Activated CD8-positive, alpha-beta memory T cell treated with anti-CD3 and anti-CD28 coated beads, Interleukin-2, amount 50 U/mL, for 48 hours (primary cell): ENCODE results near the gene FOXP3.
"Not testable (repeated sequence)": the region's sequence is repeated elsewhere in the genome, so short reads cannot be mapped to it uniquely, and the experiment has no call there.

Source experiments
- DNase-seq: peaks from one replicate; pipeline ENCODE4 v3.0.0-alpha.2; 2020

The FOXP3 gene

DNA sequence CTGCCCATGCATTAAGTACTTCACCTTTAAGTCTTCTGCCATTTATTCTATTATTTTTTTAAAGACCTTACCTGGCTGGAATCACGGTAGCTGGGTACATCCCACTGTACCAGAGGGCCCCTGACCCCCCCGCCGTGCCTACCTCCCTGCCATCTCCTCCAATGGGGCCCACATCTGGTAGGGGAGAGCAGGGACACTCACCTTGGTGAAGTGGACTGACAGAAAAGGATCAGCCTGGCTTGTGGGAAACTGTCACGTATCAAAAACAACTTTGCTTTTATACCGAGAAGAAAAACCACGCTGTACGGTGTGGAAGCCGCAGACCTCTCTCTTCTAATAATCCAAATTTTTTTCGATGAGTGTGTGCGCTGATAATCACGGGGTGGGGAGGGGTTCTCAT is at the start of gene FOXP3:
FOXP3 (minus strand) TSS at position 251 of the 400 bp plus-strand sequence. CDS start 6,205 bp downstream, outside the sequence.
- no peak for DNase-seq

DNA sequence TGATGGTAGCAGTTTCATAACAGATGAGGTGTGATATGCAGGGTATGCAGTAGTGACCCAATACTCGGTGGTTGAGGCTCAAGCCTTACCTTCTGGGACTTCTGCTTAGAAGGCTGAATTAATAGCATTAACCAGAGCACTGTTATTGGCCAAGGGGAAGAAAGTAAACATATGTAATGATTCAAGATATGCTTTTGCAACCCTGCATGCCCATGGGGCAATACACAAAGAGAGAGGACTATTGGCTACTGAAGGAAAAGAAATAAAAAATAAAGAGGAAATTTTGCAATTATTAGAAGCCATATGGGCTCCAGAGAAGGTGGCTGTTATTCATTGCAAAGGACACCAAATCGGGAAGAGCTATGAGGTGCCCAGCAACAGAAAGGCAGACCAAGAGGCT is 47.7 kb upstream of the FOXP3 start:
- DNase-seq: no peak

DNA sequence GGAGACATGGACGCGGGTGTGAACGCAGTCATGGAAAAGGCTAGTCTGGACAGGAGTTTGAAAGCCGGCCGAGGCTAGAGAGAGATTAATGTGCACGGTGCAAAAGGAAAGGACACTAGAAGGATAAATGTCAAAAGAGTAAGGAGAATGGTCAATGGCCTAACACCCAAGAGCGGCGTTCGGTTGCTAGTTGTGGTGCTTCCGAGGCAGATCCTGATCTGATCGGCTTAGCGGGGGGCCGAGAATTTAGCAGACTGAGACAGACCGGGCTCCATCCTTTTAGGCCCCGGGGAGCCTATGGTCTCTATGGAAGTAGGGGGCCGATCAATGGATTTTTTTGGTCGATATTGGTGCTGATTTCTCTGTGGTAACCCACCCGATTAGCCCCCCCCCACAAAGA is 45.9 kb upstream of the FOXP3 start:
- no peak for DNase-seq

DNA sequence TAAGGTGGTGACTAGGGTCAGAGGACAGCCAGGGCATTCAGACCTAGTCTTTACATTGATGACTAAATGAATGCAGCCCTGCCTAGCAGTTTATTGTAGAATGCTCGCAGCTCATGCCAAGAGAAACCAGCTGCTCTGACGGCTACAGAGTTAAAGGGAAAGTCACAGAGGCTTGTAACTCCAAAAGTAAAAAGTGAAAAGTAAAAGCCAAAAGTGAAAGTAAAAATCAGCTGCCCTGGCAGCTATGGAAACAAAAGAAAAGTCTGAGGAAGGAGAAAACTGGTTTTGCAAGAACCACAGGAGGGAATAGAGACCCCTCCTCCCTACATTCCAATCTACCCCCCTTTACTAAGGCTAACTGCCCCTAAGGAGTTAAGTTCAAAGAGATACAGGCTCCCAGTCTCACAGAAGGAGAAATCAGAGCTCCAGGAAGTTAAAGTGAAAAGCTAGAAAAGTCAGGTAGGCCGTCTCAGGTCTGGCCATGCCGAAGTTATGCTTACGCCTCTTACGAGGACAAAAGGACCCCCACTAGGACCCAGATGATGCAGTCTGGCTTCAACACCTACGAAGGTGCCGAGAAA is 45.0 kb upstream of the FOXP3 start:
- no peak for DNase-seq

DNA sequence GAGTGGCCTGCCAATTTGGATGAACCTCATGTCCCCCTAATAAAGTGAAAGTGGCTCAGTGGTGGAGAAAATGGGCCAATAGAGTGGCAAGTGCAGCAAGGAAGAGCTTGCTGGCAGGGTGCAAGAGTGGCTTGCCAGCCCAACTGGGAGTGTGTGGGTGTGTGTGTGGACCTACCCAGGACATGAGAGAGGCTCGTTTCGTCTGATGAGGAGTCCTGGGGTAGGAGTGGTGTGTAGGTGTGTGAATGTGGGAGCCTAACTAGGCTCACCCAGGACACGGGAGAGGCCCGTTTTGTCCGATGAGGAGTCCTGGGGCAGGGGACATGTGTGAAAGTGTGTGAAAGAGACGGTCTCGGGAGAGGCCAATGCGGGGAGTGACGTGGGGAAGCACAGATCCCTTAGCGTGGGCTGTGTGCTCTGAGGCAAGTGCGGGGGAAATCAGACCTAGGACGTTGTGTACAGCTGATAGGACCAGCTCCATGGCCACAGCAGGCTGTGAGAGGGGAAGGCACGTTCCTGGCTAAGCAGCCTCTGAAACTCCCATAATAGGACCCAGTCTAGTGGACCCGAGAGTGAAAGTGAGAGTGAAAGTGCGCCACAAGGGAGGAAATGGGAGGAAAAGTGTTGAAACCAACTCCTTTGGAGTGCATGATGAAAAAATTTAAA is 44.2 kb upstream of the FOXP3 start:
- DNase-seq: no peak

- DNase-seq: not testable (repeated sequence)
Observed at GRCh38 chrX:49307775-49308174, 43.3 kb upstream of the FOXP3 start.

GRCh38 chrX:49303346-49303745 is 38.8 kb upstream of the FOXP3 start, which contains the start of gene GAGE10:
GAGE10 (plus strand) TSS chrX:49303646; CDS start chrX:49304860, 1,214 bp downstream.
- no peak for DNase-seq

DNA sequence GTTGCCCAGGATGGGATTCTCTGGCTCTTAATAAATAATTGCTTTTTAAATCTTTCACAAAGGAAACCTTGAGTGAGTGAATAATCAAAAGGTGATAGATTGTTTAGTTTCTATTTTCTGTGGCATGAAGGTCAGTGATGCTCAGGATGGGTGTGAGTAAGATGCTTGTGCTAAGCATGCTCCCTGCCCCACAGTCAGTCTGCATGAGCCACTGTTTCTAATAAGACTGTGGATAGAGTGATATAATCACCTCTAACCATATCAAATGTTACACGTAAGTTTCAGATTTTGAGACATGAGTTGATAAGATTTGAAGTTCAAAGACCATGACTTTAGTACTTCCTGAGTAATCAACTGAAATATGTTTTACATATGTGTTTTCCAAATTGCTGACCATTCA is 36.2 kb upstream of the FOXP3 start:
- no peak for DNase-seq

DNA sequence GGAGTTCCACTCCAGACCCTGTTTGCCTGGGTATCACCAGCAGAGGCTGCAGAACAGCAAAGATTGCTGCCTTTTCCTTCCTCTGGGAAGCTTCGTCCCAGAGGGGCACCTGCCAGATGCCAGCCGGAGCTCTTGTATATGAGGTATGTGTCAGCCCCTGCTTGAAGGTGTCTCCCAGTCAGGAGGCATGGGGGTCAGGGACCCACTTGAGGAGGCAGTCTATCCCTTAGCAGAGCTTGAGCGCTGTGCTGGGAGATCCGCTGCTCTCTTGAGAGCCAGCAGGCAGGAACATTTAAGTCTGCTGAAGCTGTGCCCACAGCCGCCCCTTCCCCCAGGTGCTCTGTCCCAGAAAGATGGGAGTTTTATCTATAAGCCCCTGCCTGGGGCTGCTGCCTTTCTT is 34.8 kb upstream of the FOXP3 start:
- DNase-seq: not testable (repeated sequence)

- DNase-seq: no peak
Observed at GRCh38 chrX:49292400-49293362, 28.2 kb upstream of the FOXP3 start.

GRCh38 chrX:49291615-49292337 is 27.3 kb upstream of the FOXP3 start:
- peak; percentile 85 for DNase-seq

DNA sequence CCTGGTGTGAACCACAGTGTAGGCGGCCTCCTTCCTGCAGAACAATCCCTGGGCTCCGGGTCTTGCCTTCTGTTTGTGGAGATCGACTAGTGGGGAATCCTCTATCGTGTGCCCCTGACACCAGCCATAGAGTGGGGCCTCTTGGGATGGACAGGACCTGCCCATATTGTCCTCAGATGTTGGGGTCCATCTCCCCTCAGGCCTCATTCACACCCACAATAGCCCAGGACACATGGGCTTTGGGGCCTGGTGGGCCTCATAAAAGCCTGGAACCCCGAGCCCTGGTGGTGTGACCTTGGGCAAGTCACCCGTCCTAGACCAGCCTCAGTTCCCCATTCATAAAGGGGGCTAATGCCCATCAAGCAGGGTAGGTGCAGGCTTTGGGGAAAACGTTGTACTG is 25.7 kb upstream of the FOXP3 start:
- no peak for DNase-seq

DNA sequence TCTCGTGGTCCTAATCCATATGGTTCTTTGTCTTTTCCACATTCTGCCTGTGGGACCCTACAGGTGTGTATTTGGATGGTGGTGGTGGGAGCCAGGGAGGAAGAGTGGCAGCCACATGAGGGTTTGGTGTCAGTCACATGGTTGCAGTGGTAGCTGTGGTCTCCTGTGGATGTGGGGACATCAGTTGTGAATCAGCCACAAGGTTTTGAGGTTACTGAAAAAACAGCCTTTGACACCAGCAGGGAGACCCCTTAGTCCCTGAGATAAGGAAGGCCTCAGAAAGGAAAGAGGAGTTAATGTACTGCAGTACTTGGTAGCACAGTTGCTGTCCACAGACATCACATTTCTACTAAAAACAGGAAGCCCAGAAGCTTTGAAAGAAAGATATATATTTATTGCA is 23.2 kb upstream of the FOXP3 start:
- no peak for DNase-seq

DNA sequence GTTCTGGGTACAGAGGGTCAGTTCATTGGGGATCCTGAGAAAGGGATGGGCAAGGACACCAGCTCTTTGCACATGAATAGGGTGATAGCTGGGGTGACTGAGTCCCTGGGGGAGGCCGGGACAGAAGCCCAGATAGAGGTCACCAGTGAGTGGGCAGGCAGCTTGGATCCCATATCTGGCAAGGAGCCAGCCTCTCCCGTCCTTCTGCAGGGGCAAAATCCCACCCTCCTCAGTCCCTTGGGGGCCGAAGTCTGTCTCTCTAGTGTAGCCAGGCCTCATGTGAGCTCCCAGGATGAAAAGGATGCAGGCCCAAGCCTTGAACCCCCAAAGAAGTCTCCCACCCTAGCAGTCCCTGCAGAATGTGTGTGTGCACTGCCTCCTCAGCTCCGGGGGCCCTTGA is 22.1 kb upstream of the FOXP3 start:
- DNase-seq: no peak

GRCh38 chrX:49286136-49286535 is 21.6 kb upstream of the FOXP3 start:
- DNase-seq: no peak

GRCh38 chrX:49284212-49284611 is 19.7 kb upstream of the FOXP3 start:
- no peak for DNase-seq

GRCh38 chrX:49282647-49283011 is 18.1 kb upstream of the FOXP3 start:
- no peak for DNase-seq

DNA sequence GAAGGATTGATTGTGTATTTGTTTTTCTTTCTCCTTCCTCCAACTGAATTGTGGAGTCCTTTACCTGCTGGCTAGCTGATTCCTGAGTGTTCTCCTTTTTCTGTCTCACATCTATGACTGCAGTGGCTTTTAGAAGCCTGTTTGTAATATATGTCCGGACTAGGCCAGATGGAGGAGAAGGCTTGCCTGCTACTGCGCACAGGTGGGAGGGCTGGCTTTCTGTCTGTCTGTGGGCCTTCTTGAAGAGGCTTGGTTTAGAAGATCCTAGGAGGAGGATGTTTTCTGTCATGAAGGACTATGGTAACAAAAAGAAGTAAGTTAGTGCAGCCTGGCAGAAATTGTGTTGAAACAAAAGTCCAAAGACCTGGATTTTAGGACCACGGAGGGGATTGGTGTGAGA is 13.6 kb upstream of the FOXP3 start:
- DNase-seq: no peak

GRCh38 chrX:49277535-49277830 is 13.0 kb upstream of the FOXP3 start:
- DNase-seq: no peak

DNA sequence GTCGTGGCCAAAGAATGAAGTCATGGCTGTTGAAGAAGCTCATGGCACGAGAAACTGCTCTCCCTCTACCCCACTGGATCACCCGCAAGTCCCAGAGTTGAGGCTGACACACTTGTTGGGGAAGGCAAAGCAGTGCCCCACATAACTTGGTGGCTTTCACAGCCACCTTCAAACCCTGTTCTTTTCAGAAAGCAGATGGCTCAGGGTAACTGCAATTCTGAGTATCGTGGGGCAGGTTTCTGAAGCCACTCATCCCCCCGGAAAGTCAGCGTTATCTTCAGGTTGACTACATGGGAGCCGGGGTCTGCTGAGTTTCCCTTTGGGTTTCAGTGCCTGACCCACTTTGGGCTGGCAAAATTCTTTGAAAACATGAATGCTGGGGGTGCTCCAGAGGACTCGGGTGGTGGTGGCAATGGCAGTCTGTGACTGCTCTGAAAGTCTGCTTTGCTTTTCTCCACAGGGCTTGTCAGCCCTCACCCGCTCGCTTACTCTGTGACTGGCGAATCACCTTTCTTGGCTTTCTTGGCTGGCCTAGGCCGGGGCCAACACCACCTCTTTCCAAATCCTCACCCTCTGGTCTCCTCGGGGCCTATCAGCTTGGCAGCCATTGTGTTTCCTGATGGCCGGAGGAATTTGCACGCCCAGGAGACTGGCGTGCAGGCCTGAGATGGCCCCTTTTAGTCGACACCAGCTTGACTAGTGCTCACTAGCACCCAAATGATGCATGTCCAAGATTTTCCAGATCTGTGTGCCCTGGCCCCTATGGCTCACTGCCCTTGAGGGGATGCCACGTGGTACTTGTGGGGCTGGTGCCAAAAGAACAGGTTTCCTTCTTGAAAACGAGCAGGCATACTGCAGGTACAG is 12.4 kb upstream of the FOXP3 start:
- DNase-seq: peak; percentile 61

DNA sequence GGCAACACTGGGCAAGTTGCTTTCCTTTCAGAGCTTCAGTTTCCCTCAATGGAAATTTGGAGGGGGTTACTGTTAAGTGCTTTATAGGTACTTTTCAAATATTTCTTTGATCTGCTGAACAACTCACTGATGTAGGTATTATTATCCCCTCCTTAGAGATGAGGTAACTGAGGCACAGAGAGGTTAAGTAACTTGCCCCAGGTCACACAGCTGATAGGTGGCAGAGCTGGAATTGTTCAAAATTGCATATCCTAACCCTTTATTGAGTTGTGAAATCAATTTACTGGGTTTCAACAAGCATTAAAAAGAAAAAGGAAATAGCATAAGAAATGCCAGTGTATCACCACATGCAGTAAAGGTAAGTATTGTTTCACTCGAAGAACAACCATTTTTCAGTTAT is 11.7 kb upstream of the FOXP3 start:
- no peak for DNase-seq

DNA sequence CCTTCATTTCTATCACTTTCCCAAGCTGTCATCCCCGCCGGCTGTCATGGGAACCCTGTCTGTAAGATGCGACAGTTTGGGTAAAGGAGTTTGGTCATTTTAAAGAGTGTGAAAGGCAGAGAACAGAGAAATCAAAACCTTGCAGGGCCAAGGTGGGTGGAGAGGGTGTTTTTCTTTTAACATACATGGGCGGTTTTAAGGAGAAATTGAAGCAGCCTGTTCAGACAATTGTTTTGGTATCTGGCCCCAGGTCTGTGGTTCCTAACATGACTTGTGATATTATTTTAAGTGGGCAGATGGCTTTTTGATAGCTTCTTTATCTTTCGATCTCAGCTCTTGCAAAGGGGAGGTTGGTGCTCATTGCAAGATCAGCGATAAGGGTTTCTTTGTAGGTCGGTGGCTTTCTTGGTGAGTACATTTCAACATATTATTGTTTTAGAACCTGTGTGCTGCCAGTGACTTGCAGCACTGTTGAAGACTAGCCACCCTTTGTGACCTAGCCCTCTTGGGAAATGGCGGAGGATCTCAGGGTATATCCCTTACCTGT is 8.7 kb upstream of the FOXP3 start:
- DNase-seq: no peak
